Stimulated activated CD4-positive, alpha-beta T cell treated with anti-CD3 and anti-CD28 coated beads, Interleukin-4, amount 100 ng/mL, for 4 hours (primary cell): Measurements from ENCODE around the gene DDIT4.
A peak's percentile ranks its signal among the peaks of the same experiment; 100 is the strongest.
"Not testable (repeated sequence)": the region's sequence is repeated elsewhere in the genome, so short reads cannot be mapped to it uniquely, and the experiment has no call there.

Experiments used
- DNase-seq, 2 experiments: peaks; one replicate each; pipeline ENCODE4 v3.0.0-alpha.2; 2020

Gene DDIT4, protein sequence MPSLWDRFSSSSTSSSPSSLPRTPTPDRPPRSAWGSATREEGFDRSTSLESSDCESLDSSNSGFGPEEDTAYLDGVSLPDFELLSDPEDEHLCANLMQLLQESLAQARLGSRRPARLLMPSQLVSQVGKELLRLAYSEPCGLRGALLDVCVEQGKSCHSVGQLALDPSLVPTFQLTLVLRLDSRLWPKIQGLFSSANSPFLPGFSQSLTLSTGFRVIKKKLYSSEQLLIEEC

GRCh38 chr10:72273410-72274212 is at the start of gene DDIT4:
Gene DDIT4 (plus strand): TSS chr10:72273924. CDS start chr10:72274217, 293 bp downstream.
- DNase-seq, result peak; percentile 95 to 97

DNA sequence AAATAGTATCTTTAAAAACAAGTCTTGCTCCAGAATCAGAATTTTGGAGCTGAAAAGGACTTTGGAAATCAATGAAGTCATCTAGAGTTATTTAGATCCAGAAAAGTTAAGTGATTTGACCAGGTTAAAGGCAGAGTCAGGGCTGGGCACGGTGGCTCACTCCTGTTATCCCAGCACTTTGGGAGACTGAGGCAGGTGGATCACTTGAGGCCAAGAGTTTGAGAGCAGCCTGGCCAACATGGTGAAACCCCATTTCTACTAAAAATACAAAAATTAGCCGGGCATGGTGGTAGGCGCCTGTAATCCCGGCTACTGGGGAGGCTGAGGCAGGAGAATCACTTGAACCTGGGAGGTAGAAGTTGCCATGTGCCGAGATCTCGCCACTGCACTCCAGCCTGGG is 49.5 kb upstream of the DDIT4 start:
- DNase-seq, result not testable (repeated sequence)

DNA sequence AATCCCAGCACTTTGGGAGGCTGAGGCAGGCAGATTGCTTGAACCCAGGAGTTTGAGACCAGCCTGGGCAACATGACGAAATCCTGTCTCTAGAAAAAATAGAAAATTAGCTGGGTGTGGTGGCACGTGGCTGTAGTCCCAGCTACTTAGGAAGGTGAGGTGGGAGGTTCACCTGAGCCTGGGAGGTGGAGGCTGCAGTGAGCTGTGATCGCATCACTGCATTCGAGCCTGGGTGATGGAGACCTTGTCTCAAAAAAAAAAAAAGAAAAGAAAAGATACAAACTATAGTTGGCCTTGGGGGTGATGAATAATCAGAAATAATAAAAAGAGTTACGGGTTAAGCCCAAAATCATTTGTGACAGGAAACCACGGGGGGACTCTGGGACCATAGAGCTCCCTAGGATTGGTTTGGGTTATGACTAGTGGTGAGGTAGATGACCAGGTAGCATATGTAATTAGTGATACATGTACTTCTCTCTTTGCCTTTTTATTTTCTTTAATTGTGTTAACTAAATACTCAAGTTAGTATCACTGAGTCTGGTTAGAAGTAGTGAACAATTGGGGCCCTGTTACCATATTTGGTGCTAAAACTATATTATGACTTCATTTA is 47.2 kb upstream of the DDIT4 start:
- DNase-seq, result no peak

- no peak for DNase-seq
Measured at GRCh38 chr10:72227826-72228225, 45.9 kb upstream of the DDIT4 start.

DNA sequence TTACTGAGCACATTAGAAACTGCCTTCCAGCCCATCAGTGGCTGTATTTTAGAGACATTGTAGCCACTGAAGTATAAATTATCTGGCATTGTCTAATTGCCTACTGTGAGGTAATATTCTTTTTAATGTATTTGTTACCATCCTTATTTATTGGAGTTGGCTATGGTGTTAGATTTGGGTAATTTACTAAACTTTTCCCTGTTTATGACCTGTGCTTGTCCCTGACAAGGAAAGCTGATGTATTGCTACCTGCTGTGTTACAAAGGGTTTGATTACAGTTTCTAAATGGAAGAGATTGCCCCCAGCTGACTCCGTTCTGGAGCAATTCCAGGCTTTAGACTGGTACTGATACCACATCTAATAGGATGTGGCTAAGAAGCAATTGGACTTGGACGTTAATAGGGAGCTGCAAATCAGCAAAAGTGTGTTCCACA is 45.4 kb upstream of the DDIT4 start:
- no peak for DNase-seq

GRCh38 chr10:72229261-72230251 is 44.2 kb upstream of the DDIT4 start:
- DNase-seq, result no peak

- DNase-seq, result no peak
Measured at GRCh38 chr10:72233621-72234020, 40.1 kb upstream of the DDIT4 start.

- DNase-seq, result no peak
Measured at GRCh38 chr10:72234560-72235095, 39.1 kb upstream of the DDIT4 start.

DNA sequence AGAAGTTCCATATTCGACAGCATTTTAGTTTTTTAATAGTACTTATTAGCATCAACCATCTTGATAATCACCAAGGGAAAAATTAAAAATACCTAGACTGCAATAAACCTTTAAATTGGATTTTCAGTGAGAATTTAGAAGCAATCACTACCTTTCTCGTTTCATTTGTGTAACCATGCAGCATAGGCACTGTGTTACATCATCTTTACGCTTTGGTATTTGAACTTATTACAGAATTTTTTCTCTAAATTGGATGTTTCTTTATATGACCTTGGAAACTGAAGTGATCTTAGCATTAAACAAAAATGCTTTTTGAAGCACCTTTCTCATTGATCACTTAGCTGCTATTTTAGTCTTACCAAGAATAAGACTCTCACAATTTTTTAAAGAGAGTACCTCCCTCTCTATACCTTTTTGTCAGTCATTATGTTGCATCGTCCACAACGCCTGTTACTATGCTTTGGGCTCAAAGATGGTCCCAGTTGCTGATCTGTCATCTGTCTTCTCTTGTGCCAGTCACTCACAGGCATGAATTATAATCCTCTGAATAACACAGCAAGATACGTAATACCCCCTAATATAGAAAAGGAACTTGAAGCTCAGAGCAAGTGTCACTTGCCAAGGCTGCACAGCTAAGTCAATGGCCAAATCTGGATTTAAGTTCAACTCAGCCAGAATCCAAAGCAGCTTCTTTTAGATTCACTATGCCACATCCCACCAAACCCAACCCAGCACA is 38.0 kb upstream of the DDIT4 start:
- DNase-seq, result no peak

DNA sequence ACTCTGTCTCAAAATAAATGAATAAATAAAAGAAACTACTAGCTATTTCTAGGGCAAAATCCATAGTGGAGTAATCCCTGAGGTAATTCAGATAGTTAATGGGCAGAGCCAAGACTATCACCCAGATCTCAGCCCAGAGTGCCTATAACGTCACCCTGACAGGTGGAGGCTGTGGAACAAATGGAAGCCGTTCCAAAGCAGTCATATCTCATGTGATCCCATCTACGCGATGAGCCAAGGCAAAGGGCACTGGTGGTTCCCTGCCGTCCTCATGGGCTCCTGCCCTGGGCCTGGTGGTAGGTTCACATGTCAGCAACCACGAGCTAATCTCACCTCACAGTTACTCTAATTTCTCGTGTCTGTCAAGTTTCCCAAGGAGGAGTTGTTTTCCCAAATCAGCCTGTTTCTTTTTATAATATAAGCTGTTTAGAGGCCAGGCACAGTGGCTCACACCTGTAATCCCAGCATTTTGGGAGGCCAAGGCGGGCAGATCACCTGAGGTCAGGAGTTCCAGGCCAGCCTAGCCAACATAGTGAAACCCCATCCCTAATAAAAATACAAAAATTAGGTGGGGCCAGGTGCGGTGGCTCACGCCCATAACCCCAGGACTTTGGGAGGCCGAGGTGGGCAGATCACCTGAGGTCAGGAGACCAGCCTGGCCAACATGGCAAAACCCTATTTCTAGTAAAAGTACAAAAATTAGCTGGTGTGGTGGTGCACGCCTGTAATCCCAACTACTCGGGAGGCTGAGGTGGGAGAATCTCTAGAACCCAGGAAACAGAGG is 35.1 kb upstream of the DDIT4 start:
- no peak for DNase-seq

- DNase-seq, result no peak
Measured at GRCh38 chr10:72239409-72239808, 34.3 kb upstream of the DDIT4 start.

DNA sequence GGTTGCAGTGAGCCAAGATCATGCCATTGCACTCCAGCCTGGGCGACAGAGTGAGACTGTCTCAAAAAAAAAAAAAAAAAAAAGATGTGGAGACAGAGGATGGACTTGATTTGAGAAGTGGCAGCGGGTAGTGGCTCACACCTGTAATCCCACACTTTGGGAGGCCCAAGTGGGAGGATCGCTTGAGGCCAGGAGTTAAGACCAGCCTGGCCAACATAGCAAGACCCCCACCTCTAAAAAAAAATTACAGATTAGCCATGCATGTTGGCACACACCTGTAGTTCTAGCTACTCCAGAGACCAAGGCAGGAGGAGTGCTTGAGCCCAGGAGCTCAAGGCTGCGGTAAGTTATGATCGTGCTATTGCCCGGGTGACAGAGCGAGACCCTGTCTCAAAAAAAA is 33.4 kb upstream of the DDIT4 start:
- no peak for DNase-seq

GRCh38 chr10:72241691-72242252 is 32.0 kb upstream of the DDIT4 start:
- no peak for DNase-seq

- DNase-seq, result no peak
Measured at GRCh38 chr10:72242675-72243074, 31.0 kb upstream of the DDIT4 start.

DNA sequence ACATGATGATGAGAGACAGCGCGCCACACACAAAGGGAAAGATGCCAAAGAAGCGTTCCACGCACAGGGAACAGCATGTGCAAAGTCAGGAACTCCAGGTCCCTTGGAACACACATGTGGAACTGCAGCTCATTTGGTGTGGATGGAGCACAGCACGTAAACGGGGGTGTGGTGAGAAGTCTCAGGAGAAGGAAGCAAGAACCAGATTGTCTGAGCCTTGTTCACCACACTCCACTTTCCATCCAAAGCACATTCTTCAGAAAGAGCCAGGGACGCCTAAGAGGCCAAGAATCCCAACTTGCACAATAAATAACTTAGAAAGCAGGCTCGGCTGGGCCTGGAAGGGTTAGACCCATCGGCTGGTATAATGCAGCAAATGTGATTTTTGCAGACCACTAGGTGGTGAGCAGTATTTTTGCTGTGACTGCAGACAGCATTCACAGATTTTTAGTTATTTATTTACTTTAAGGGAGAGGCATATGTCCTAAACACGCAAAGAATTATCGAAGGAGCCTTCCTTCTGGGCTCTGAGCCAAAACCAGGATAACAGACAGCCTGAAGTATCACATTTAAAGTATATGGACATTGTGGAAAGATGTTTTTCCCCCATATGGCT is 29.8 kb upstream of the DDIT4 start:
- DNase-seq, result no peak

DNA sequence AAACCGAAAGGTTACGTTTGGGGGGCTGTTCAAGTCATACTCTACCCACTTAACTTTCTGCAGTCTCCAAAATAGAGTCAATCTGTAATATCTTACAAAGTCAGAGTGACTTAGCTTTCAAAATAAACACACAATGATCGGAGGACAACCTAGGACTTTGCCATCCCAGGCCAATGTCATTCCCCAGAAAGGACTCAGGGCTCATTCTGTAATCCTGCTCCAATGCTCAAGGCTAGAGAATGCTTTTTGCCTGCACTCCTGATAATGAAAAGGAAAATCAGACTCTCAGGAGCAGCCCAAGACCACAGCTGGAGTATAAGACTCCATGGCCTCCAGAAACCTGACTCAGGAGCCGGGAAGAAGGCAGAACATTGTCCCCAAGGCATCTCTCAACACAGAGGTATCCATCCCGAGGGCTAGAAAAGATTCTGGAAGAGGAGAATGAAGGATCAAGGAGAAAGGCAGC is 29.1 kb upstream of the DDIT4 start:
- no peak for DNase-seq

GRCh38 chr10:72245949-72246525 is 27.7 kb upstream of the DDIT4 start:
- DNase-seq, result no peak

DNA sequence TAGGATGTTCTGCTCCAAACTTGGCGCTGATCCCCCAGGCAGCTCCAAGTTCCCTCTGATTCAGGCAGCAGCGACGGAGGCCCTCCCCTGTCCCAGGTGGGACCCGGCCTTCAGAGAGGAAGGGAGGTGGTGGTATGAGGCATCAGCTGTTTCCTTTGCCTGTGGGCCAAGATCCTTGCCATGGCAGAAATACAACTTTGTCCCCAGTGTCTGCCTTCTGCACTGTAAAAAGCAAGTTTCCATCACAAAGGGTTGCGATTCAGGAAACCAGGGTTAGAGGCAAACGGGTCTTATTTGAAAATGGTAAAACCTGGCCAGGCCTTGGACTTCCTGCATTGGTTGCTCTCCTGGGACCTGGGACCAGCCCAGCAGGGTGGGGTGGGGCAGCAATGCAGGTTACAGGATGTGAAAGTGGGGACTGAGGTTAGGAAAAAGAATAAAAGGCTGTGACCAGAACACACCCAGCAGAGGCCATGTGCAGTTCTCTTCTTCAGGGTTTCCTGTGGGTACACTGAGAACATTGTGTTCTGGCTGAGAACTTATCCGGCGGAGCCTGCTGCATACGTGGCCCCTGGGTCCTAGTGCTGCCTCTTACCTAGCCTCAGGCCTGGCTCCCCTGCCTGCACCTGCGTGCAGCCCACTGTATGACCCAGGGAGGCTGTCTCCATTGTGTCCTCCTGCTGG is 25.1 kb upstream of the DDIT4 start:
- DNase-seq, result peak; percentile 51 to 59
